Measurements from ENCODE around the gene AIP.

DNA sequence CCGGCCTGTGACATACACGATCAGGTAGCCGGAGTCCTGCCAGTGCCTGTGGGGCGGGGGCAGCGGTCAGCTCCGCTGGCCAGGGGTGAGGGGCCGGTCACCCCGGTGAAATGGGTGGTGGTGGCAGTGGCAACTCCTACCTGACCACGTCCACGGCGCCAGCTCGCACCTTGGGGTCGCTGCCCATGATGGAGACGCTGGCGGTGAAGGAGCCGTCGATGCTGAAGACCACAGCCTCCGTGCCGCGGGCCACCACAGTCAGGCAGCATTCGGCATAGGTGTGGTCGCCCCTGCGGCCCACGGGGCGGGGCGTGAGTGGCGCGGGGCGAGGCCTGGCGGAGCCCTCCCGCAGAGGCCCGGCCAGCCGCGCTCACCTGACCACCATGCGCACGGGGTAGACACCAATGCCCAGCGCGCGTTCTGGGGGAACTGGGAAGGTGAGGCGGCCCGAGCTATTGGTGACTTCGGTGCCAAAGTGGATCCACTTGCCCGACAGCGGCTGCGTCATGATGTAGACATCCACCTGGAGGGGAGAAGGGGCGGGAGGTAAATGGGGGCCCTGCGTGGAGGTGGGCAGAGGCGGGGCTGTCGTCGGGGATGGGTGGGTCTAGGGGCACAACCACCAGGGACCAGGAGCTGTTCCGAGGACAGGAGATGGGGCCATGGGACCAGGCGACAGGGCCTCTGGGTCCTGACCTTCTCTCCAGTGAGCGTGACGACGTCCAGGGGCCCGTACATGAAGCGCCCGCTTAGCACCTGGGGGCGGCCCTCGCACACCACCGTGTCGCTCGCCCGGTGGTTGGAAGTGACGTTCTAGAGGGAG is 10.9 kb downstream of the AIP start:
- TF ChIP-seq, protein P1, sequence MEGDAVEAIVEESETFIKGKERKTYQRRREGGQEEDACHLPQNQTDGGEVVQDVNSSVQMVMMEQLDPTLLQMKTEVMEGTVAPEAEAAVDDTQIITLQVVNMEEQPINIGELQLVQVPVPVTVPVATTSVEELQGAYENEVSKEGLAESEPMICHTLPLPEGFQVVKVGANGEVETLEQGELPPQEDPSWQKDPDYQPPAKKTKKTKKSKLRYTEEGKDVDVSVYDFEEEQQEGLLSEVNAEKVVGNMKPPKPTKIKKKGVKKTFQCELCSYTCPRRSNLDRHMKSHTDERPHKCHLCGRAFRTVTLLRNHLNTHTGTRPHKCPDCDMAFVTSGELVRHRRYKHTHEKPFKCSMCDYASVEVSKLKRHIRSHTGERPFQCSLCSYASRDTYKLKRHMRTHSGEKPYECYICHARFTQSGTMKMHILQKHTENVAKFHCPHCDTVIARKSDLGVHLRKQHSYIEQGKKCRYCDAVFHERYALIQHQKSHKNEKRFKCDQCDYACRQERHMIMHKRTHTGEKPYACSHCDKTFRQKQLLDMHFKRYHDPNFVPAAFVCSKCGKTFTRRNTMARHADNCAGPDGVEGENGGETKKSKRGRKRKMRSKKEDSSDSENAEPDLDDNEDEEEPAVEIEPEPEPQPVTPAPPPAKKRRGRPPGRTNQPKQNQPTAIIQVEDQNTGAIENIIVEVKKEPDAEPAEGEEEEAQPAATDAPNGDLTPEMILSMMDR (IDR thresholded peaks at IDR 0.05): no peak
- no peak for TF ChIP-seq POLR2A (IDR thresholded peaks at IDR 0.05)

Measured in testis (tissue), 2 donors.